GM23338 (cell line): Measurements from ENCODE around the gene UBAC2. TPM values are rescaled to one million over a fixed set of nuclear protein-coding genes. Genes with fewer than 3 reads are reported as not detected.

Source experiments
- ATAC-seq: fragments of 200-7000 bp; cut with Tn5 transposase; 3 replicates; pipeline ENCODE4 v1.9.1; 2020
- DNase-seq: peaks from one replicate; pipeline ENCODE4 v3.0.0-alpha.2; 2015; ENCODE audit warnings: low spot score
- H2AFZ ChIP-seq: fragments of 200-600 bp; sonication (generic); 2 replicates; pipeline ENCODE4 v1.8.0; 2016; ENCODE audit warnings: antibody characterized with exemption, mild to moderate bottlenecking, moderate library complexity
- H3F3A ChIP-seq: fragments of 200-600 bp; sonication (generic); replicated peaks from 2 replicates; pipeline ENCODE4 v1.8.0; 2017; ENCODE audit warnings: antibody characterized with exemption, mixed run types, low read depth
- H3K27ac ChIP-seq: fragments of 200-600 bp; sonication (generic); 2 replicates; pipeline ENCODE4 v1.6.1; 2016; ENCODE audit warnings: low read depth
- H3K27me3 ChIP-seq: fragments of 200-600 bp; sonication (generic); 2 replicates; pipeline ENCODE4 v1.8.0; 2016; ENCODE audit warnings: mild to moderate bottlenecking, mixed run types, moderate library complexity; ENCODE audit not compliant: insufficient read depth
- H3K36me3 ChIP-seq: fragments of 200-600 bp; sonication (generic); 2 replicates; pipeline ENCODE4 v1.8.0; 2016; ENCODE audit warnings: mild to moderate bottlenecking; ENCODE audit not compliant: insufficient read depth
- H3K4me1 ChIP-seq: fragments of 200-600 bp; sonication (generic); 2 replicates; pipeline ENCODE4 v1.8.0; 2016; ENCODE audit warnings: mild to moderate bottlenecking, moderate library complexity; ENCODE audit not compliant: insufficient read depth
- H3K4me2 ChIP-seq: fragments of 200-600 bp; sonication (generic); 2 replicates; pipeline ENCODE4 v1.7.1; 2017; ENCODE audit warnings: mixed run types
- H3K4me3 ChIP-seq: fragments of 200-600 bp; sonication (generic); 2 replicates; pipeline ENCODE4 v1.6.1; 2016; ENCODE audit warnings: mixed run types
- H3K79me2 ChIP-seq: fragments of 200-600 bp; sonication (generic); replicated peaks from 2 replicates; pipeline ENCODE4 v1.8.0; 2017; ENCODE audit warnings: mild to moderate bottlenecking; ENCODE audit not compliant: insufficient read depth
- H3K9me2 ChIP-seq: fragments of 200-600 bp; sonication (generic); 2 replicates; pipeline ENCODE4 v1.8.0; 2017; ENCODE audit not compliant: insufficient read depth
- H4K20me1 ChIP-seq: fragments of 200-600 bp; sonication (generic); replicated peaks from 2 replicates; pipeline ENCODE4 v1.8.0; 2017; ENCODE audit warnings: mild to moderate bottlenecking; ENCODE audit not compliant: insufficient read depth
- H3K27ac Mint-ChIP-seq: 2 replicates; pipeline ENCODE4 v1.8.0; 2020; ENCODE audit warnings: inconsistent platforms, mild to moderate bottlenecking, moderate library complexity, mixed read lengths
- H3K27me3 Mint-ChIP-seq: 3 replicates; pipeline ENCODE4 v1.8.0; 2022; ENCODE audit warnings: low read depth, mild to moderate bottlenecking, moderate library complexity, mixed read lengths, inconsistent platforms; ENCODE audit not compliant: insufficient read depth, poor library complexity
- H3K36me3 Mint-ChIP-seq: 3 replicates; pipeline ENCODE4 v1.8.0; 2021; ENCODE audit warnings: low read depth, mild to moderate bottlenecking, inconsistent platforms, moderate library complexity, mixed read lengths
- H3K4me1 Mint-ChIP-seq: 3 replicates; pipeline ENCODE4 v1.8.0; 2020; ENCODE audit warnings: mild to moderate bottlenecking, inconsistent platforms, mixed read lengths
- H3K4me3 Mint-ChIP-seq: 3 replicates; pipeline ENCODE4 v1.8.0; 2021; ENCODE audit warnings: moderate library complexity, mild to moderate bottlenecking, inconsistent platforms, mixed read lengths
- H3K9me3 Mint-ChIP-seq: 3 replicates; pipeline ENCODE4 v1.8.0; 2020; ENCODE audit warnings: moderate library complexity, mild to moderate bottlenecking, inconsistent platforms, mixed read lengths
- CREB1 ChIP-seq: fragments of 250-450 bp; sonication (Bioruptor Pico); IDR thresholded peaks from 2 replicates; pipeline ENCODE4 v1.5.0; 2020; ENCODE audit warnings: low read depth, mild to moderate bottlenecking, moderate library complexity
- EZH2 ChIP-seq: fragments of 200-600 bp; sonication (generic); IDR thresholded peaks from one replicate; pipeline ENCODE4 v1.8.0; 2017; ENCODE audit warnings: antibody characterized with exemption, mild to moderate bottlenecking, low read depth; ENCODE audit not compliant: unreplicated experiment
- EZH2phosphoT487 ChIP-seq: fragments of 200-600 bp; sonication (generic); IDR thresholded peaks from one replicate; pipeline ENCODE4 v1.8.1; 2018; ENCODE audit warnings: antibody characterized with exemption; ENCODE audit not compliant: unreplicated experiment
- JUNB ChIP-seq: IDR thresholded peaks from one replicate; pipeline ENCODE4 v1.6.1; 2016; ENCODE audit warnings: antibody characterized with exemption; ENCODE audit not compliant: unreplicated experiment
- NANOG ChIP-seq: IDR thresholded peaks from 2 replicates; pipeline ENCODE4 v1.6.1; 2016; ENCODE audit warnings: antibody characterized with exemption, borderline replicate concordance
- POLR2AphosphoS5 ChIP-seq: IDR thresholded peaks from 2 replicates; pipeline ENCODE4 v1.6.1; 2016; ENCODE audit warnings: antibody characterized with exemption, low read depth
- STAT1 ChIP-seq: IDR thresholded peaks from one replicate; pipeline ENCODE4 v1.6.1; 2016; ENCODE audit warnings: antibody characterized with exemption; ENCODE audit not compliant: unreplicated experiment
- ZNF114 ChIP-seq: fragments of 250-450 bp; sonication (Bioruptor Pico); IDR thresholded peaks from 2 replicates; pipeline ENCODE4 v1.5.0; 2020; ENCODE audit warnings: mild to moderate bottlenecking, moderate library complexity
- ZNF331 ChIP-seq: fragments of 250-450 bp; sonication (Bioruptor Pico); IDR thresholded peaks from 2 replicates; pipeline ENCODE4 v1.5.0; 2020; ENCODE audit warnings: low read depth, mild to moderate bottlenecking, moderate library complexity
- polyA plus RNA-seq: library from polyadenylated mRNA; unstranded; fragments of >200 nt; fragmentation: Nextera tagmentation; extraction: Ambion mirVana; gene quantifications from 2 replicates; pipeline ENCODE4 v1.2.1, GENCODE V29; 2016
- total RNA-seq: library from RNA; depleted of rRNA; stranded (reverse); fragments of >200 nt; shearing (Covaris generic); gene quantifications from 2 replicates; pipeline ENCODE4 v1.2.3, GENCODE V29; 2014
- TF ChIP-seq, protein P1 (sequence below): IDR thresholded peaks from 2 replicates; pipeline ENCODE4 v1.6.1; 2016; ENCODE audit warnings: antibody characterized with exemption
- TF ChIP-seq, protein P2 (sequence below), 2 experiments: fragments of 200-600 bp in 1 of 2; sonication (generic) in 1 of 2; conservative IDR thresholded peaks; 2 replicates each; pipeline versions ENCODE4 v1.5.1 to v1.6.1; 2016 to 2017; ENCODE audit warnings: antibody characterized with exemption in 2 of 2, low read depth in 2 of 2, mild to moderate bottlenecking in 2 of 2, moderate library complexity in 1 of 2
- TF ChIP-seq, protein P3 (sequence below): IDR thresholded peaks from one replicate; pipeline ENCODE4 v1.6.1; 2018; ENCODE audit warnings: antibody characterized with exemption; ENCODE audit not compliant: unreplicated experiment
- TF ChIP-seq, protein P4 (sequence below): fragments of 250-450 bp; sonication (Bioruptor Pico); IDR thresholded peaks from 2 replicates; pipeline ENCODE4 v1.5.0; 2020; ENCODE audit warnings: mild to moderate bottlenecking, moderate library complexity

The UBAC2 gene
- total and polyA plus RNA-seq, 2 experiments from 2014 or later = 37.9 to 76.9 TPM

DNA sequence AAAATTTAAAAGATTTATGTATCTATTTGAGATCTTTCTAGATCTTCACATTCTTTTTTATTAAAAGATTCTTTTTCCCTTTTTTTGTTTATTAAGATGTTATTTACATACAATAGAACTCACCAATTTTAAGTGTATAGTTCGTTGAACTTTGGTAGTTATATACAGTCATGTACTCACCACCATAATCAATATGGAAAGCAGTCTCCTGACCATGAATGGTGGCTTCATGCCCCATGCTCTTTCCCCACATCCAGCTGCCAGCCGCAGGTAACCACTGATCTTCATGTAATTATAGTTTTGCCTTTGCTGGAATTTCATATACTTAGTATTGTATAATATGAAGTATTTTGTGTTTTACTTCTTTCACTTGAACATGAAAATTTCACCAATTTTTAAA is 127.1 kb downstream of the UBAC2 start:
- Mint-ChIP-seq H3K4me1 (no peaks in the 10 kb centered on the region), H3K27ac (no peak overlapping the region), H3K4me3 (no peak overlapping the region), H3K9me3 (no peaks in the 10 kb centered on the region), H3K27me3 (no peaks in the 10 kb centered on the region), H3K36me3 (no peaks in the 10 kb centered on the region; the same call in 1 of the 3 replicates)
- TF ChIP-seq POLR2AphosphoS5 = no peak
- TF ChIP-seq ZNF331 (CRISPR knock-in tag) = no peak
- TF ChIP-seq EZH2phosphoT487 = no peak
- TF ChIP-seq, protein P1, sequence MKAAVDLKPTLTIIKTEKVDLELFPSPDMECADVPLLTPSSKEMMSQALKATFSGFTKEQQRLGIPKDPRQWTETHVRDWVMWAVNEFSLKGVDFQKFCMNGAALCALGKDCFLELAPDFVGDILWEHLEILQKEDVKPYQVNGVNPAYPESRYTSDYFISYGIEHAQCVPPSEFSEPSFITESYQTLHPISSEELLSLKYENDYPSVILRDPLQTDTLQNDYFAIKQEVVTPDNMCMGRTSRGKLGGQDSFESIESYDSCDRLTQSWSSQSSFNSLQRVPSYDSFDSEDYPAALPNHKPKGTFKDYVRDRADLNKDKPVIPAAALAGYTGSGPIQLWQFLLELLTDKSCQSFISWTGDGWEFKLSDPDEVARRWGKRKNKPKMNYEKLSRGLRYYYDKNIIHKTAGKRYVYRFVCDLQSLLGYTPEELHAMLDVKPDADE = no peak
- TF ChIP-seq NANOG = no peak
- no peak for TF ChIP-seq JUNB
- TF ChIP-seq, protein P2, sequence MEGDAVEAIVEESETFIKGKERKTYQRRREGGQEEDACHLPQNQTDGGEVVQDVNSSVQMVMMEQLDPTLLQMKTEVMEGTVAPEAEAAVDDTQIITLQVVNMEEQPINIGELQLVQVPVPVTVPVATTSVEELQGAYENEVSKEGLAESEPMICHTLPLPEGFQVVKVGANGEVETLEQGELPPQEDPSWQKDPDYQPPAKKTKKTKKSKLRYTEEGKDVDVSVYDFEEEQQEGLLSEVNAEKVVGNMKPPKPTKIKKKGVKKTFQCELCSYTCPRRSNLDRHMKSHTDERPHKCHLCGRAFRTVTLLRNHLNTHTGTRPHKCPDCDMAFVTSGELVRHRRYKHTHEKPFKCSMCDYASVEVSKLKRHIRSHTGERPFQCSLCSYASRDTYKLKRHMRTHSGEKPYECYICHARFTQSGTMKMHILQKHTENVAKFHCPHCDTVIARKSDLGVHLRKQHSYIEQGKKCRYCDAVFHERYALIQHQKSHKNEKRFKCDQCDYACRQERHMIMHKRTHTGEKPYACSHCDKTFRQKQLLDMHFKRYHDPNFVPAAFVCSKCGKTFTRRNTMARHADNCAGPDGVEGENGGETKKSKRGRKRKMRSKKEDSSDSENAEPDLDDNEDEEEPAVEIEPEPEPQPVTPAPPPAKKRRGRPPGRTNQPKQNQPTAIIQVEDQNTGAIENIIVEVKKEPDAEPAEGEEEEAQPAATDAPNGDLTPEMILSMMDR (conservative IDR thresholded peaks at IDR 0.05; ENCODE audit: low read depth in 2 of 2) = no peak
- no peak for TF ChIP-seq STAT1
- TF ChIP-seq ZNF114 (CRISPR knock-in tag) = no peak
- no peak for TF ChIP-seq CREB1 (CRISPR knock-in tag)
- TF ChIP-seq, protein P3, sequence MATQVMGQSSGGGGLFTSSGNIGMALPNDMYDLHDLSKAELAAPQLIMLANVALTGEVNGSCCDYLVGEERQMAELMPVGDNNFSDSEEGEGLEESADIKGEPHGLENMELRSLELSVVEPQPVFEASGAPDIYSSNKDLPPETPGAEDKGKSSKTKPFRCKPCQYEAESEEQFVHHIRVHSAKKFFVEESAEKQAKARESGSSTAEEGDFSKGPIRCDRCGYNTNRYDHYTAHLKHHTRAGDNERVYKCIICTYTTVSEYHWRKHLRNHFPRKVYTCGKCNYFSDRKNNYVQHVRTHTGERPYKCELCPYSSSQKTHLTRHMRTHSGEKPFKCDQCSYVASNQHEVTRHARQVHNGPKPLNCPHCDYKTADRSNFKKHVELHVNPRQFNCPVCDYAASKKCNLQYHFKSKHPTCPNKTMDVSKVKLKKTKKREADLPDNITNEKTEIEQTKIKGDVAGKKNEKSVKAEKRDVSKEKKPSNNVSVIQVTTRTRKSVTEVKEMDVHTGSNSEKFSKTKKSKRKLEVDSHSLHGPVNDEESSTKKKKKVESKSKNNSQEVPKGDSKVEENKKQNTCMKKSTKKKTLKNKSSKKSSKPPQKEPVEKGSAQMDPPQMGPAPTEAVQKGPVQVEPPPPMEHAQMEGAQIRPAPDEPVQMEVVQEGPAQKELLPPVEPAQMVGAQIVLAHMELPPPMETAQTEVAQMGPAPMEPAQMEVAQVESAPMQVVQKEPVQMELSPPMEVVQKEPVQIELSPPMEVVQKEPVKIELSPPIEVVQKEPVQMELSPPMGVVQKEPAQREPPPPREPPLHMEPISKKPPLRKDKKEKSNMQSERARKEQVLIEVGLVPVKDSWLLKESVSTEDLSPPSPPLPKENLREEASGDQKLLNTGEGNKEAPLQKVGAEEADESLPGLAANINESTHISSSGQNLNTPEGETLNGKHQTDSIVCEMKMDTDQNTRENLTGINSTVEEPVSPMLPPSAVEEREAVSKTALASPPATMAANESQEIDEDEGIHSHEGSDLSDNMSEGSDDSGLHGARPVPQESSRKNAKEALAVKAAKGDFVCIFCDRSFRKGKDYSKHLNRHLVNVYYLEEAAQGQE = no peak
- TF ChIP-seq, protein P4, sequence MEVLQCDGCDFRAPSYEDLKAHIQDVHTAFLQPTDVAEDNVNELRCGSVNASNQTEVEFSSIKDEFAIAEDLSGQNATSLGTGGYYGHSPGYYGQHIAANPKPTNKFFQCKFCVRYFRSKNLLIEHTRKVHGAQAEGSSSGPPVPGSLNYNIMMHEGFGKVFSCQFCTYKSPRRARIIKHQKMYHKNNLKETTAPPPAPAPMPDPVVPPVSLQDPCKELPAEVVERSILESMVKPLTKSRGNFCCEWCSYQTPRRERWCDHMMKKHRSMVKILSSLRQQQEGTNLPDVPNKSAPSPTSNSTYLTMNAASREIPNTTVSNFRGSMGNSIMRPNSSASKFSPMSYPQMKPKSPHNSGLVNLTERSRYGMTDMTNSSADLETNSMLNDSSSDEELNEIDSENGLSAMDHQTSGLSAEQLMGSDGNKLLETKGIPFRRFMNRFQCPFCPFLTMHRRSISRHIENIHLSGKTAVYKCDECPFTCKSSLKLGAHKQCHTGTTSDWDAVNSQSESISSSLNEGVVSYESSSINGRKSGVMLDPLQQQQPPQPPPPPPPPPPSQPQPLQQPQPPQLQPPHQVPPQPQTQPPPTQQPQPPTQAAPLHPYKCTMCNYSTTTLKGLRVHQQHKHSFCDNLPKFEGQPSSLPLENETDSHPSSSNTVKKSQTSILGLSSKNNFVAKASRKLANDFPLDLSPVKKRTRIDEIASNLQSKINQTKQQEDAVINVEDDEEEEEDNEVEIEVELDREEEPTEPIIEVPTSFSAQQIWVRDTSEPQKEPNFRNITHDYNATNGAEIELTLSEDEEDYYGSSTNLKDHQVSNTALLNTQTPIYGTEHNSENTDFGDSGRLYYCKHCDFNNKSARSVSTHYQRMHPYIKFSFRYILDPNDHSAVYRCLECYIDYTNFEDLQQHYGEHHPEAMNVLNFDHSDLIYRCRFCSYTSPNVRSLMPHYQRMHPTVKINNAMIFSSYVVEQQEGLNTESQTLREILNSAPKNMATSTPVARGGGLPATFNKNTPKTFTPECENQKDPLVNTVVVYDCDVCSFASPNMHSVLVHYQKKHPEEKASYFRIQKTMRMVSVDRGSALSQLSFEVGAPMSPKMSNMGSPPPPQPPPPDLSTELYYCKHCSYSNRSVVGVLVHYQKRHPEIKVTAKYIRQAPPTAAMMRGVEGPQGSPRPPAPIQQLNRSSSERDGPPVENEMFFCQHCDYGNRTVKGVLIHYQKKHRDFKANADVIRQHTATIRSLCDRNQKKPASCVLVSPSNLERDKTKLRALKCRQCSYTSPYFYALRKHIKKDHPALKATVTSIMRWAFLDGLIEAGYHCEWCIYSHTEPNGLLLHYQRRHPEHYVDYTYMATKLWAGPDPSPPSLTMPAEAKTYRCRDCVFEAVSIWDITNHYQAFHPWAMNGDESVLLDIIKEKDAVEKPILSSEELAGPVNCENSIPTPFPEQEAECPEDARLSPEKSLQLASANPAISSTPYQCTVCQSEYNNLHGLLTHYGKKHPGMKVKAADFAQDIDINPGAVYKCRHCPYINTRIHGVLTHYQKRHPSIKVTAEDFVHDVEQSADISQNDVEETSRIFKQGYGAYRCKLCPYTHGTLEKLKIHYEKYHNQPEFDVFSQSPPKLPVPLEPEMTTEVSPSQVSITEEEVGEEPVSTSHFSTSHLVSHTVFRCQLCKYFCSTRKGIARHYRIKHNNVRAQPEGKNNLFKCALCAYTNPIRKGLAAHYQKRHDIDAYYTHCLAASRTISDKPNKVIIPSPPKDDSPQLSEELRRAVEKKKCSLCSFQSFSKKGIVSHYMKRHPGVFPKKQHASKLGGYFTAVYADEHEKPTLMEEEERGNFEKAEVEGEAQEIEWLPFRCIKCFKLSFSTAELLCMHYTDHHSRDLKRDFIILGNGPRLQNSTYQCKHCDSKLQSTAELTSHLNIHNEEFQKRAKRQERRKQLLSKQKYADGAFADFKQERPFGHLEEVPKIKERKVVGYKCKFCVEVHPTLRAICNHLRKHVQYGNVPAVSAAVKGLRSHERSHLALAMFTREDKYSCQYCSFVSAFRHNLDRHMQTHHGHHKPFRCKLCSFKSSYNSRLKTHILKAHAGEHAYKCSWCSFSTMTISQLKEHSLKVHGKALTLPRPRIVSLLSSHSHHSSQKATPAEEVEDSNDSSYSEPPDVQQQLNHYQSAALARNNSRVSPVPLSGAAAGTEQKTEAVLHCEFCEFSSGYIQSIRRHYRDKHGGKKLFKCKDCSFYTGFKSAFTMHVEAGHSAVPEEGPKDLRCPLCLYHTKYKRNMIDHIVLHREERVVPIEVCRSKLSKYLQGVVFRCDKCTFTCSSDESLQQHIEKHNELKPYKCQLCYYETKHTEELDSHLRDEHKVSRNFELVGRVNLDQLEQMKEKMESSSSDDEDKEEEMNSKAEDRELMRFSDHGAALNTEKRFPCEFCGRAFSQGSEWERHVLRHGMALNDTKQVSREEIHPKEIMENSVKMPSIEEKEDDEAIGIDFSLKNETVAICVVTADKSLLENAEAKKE (CRISPR knock-in tag) = no peak
- no peak for TF ChIP-seq EZH2
- no peak overlapping the region for H3K4me2 ChIP-seq
- no peak overlapping the region for H3K4me3 ChIP-seq
- ATAC-seq = no peak
- peaks cover 4% of the 10 kb centered on the region; the same call in 1 of the 2 replicates for H3K36me3 ChIP-seq
- H4K20me1 ChIP-seq = peaks cover 3% of the 10 kb centered on the region; the same call in 1 of the 2 replicates
- no peaks in the 10 kb centered on the region for H3K27me3 ChIP-seq
- no peak overlapping the region for H3K27ac ChIP-seq
- 0 out of 2 replicates have a peak, but pooled peaks cover 3% of the 10 kb centered on the region for H3K79me2 ChIP-seq
- no peaks in the 10 kb centered on the region for H3K9me2 ChIP-seq
- no peaks in the 10 kb centered on the region for H3F3A ChIP-seq
- H2AFZ ChIP-seq = no peak overlapping the region
- no peak for DNase-seq
- no peaks in the 10 kb centered on the region for H3K4me1 ChIP-seq
